ENCODE measurements around the gene ITGB2.

The ITGB2 gene

DNA sequence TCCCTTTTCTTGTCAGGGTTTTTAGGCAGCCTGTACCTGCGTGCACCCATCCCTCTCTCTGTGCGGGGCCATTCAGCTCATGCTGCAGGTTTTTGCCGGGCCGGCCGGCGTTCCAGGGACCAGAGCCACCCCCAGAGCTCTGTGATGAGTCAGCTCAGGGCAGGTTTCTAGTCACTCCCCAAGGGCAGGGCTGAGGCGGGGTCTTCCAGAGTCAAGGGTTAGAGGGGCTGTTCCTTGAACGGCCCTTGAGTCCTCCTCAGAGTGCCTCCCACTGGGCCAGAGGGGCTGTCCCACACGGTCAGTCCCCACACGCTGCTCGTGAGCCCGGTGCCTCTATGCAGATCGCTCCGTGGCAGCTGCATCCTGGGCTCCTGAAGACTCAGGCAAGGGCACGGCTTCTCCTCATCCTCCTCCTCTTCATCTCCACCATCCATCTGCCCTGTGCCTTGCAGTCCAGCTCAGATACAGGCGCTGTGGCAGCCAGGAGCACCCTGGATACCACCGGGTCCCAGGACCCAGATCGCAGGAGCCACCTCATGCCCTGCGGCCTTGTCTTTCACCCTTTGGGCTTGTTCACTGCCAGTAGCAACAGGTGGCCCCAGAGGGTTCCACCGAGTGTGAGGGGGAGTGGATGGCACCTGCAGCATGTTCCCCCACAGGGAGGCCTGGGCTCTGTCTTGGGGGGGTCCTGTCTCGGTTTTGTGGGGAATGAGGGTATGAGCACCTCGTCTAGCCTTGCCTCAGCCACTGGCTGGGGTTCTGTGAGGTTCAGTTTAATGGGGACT lies 36.5 kb upstream of the ITGB2 start:
- no peak overlapping the region for H3K27ac ChIP-seq (ENCODE audit: low read depth, low read length, poor library complexity, severe bottlenecking)
- H3K9ac ChIP-seq (ENCODE audit: low read length), result no peak overlapping the region
- no peaks in the 10 kb centered on the region; the same call in 1 of the 2 replicates for H3F3A ChIP-seq (ENCODE audit: insufficient read depth, low read length)
- peaks cover 6% of the 10 kb centered on the region for H3K4me1 ChIP-seq (ENCODE audit: insufficient read depth, low read length, severe bottlenecking)
- no peaks in the 10 kb centered on the region for H3K9me3 ChIP-seq (ENCODE audit: low read length)
- H3K36me3 ChIP-seq (ENCODE audit: insufficient read depth, low read length), result peaks cover 80% of the 10 kb centered on the region
- no peak overlapping the region for H3K4me3 ChIP-seq (ENCODE audit: low read depth, low read length, poor library complexity, severe bottlenecking)
- no peaks in the 10 kb centered on the region for H4K20me1 ChIP-seq (ENCODE audit: insufficient read depth, low read length)
- no peaks in the 10 kb centered on the region for H3K27me3 ChIP-seq (ENCODE audit: insufficient read depth, low read length)
- H3K4me2 ChIP-seq (ENCODE audit: low read length), result no peak overlapping the region
- TF ChIP-seq, protein P1, sequence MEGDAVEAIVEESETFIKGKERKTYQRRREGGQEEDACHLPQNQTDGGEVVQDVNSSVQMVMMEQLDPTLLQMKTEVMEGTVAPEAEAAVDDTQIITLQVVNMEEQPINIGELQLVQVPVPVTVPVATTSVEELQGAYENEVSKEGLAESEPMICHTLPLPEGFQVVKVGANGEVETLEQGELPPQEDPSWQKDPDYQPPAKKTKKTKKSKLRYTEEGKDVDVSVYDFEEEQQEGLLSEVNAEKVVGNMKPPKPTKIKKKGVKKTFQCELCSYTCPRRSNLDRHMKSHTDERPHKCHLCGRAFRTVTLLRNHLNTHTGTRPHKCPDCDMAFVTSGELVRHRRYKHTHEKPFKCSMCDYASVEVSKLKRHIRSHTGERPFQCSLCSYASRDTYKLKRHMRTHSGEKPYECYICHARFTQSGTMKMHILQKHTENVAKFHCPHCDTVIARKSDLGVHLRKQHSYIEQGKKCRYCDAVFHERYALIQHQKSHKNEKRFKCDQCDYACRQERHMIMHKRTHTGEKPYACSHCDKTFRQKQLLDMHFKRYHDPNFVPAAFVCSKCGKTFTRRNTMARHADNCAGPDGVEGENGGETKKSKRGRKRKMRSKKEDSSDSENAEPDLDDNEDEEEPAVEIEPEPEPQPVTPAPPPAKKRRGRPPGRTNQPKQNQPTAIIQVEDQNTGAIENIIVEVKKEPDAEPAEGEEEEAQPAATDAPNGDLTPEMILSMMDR (IDR thresholded peaks at IDR 0.05; ENCODE audit: low read length), result no peak
- TF ChIP-seq EZH2 (IDR thresholded peaks at IDR 0.05; ENCODE audit: borderline replicate concordance, low read length), result no peak
- H3K79me2 ChIP-seq (ENCODE audit: insufficient read depth, low read length), result no peaks in the 10 kb centered on the region
- no peak overlapping the region for H2AFZ ChIP-seq (ENCODE audit: low read length)
- no peaks in the 10 kb centered on the region for H3K9me2 ChIP-seq (ENCODE audit: low read depth, low read length)

DNA sequence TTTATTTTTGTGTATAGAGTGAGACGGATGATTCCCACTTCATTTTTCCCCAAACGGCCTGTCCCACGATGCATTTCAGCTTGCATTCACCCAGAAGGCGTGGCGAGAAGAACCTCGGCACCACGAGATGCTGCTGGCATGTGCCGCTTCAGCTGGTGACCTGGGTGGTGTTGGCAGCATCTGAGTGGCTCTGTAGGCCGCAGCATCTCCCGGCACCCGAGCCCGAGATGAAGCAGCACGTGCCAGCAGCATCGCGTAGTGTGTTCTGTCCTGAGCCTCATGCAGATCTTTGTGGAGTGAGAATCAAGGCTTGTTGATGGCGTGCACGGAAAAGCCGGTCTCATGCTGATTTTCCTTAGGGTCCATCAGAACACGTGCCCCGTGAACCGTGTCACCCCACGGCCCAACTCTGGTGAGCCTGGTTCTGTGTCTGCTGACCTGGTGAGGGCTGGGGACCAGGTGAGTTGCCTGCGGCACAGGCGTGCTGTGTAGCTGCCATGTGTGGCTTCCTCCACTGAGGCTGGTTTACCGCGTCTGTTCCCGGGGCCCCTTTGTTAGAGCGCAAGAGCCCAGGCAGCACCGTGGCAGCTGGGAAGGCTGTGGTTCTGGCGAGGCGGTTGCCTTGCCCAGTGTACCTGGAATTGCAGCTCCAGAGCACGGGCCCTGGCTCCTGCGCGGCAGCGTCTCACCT lies 35.8 kb upstream of the ITGB2 start:
- Histone ChIP-seq H3K27ac (ENCODE audit: low read depth, low read length, poor library complexity, severe bottlenecking) (no peak overlapping the region), H3K4me1 (ENCODE audit: insufficient read depth, low read length, severe bottlenecking) (peaks cover 13% of the 10 kb centered on the region), H3F3A (ENCODE audit: insufficient read depth, low read length) (no peaks in the 10 kb centered on the region; the same call in 1 of the 2 replicates), H3K4me2 (ENCODE audit: low read length) (no peak overlapping the region), H3K9me3 (ENCODE audit: low read length) (no peaks in the 10 kb centered on the region), H4K20me1 (ENCODE audit: insufficient read depth, low read length) (no peaks in the 10 kb centered on the region), H3K36me3 (ENCODE audit: insufficient read depth, low read length) (peaks cover 78% of the 10 kb centered on the region), H3K27me3 (ENCODE audit: insufficient read depth, low read length) (no peaks in the 10 kb centered on the region), H3K79me2 (ENCODE audit: insufficient read depth, low read length) (no peaks in the 10 kb centered on the region), H3K9me2 (ENCODE audit: low read depth, low read length) (no peaks in the 10 kb centered on the region), H2AFZ (ENCODE audit: low read length) (no peak overlapping the region), H3K4me3 (ENCODE audit: low read depth, low read length, poor library complexity, severe bottlenecking) (no peak overlapping the region), H3K9ac (ENCODE audit: low read length) (no peak overlapping the region)
- TF ChIP-seq, protein P1 (IDR thresholded peaks at IDR 0.05; ENCODE audit: low read length), result no peak
- TF ChIP-seq EZH2 (IDR thresholded peaks at IDR 0.05; ENCODE audit: borderline replicate concordance, low read length), result no peak

DNA sequence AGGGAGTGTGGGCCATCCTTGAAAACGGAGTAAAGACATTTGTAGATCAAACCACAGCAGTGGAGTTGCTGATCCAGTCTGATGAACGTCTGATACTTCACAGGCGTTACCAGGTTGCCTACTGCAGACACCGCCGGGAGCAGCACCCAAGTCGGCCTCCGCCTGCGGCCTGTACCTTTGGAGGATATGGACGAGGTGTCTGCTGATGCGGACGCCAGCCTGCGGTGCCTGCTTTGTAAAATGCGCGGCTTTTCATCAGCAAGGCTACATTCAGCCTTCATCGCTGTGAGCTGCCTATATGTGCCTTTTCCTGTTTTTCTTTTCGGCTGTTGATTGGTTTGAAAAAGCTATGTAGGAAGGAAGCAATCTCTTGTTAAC lies 35.1 kb upstream of the ITGB2 start:
- TF ChIP-seq EZH2 (IDR thresholded peaks at IDR 0.05; ENCODE audit: borderline replicate concordance, low read length), result no peak
- TF ChIP-seq, protein P1 (IDR thresholded peaks at IDR 0.05; ENCODE audit: low read length), result no peak
- no peaks in the 10 kb centered on the region for H3K79me2 ChIP-seq (ENCODE audit: insufficient read depth, low read length)
- no peaks in the 10 kb centered on the region; the same call in 1 of the 2 replicates for H3F3A ChIP-seq (ENCODE audit: insufficient read depth, low read length)
- peaks cover 16% of the 10 kb centered on the region for H3K4me1 ChIP-seq (ENCODE audit: insufficient read depth, low read length, severe bottlenecking)
- no peaks in the 10 kb centered on the region for H4K20me1 ChIP-seq (ENCODE audit: insufficient read depth, low read length)
- no peak overlapping the region for H2AFZ ChIP-seq (ENCODE audit: low read length)
- H3K4me2 ChIP-seq (ENCODE audit: low read length), result no peak overlapping the region
- H3K9me3 ChIP-seq (ENCODE audit: low read length), result no peaks in the 10 kb centered on the region
- no peak overlapping the region for H3K4me3 ChIP-seq (ENCODE audit: low read depth, low read length, poor library complexity, severe bottlenecking)
- H3K36me3 ChIP-seq (ENCODE audit: insufficient read depth, low read length), result peaks cover 76% of the 10 kb centered on the region
- H3K27me3 ChIP-seq (ENCODE audit: insufficient read depth, low read length), result no peaks in the 10 kb centered on the region
- H3K27ac ChIP-seq (ENCODE audit: low read depth, low read length, poor library complexity, severe bottlenecking), result no peak overlapping the region
- H3K9me2 ChIP-seq (ENCODE audit: low read depth, low read length), result no peaks in the 10 kb centered on the region
- no peak overlapping the region for H3K9ac ChIP-seq (ENCODE audit: low read length)

Data from OCI-LY1 (cell line).